ENCODE measurements around the gene FADS3. TPM values are rescaled to one million over a fixed set of nuclear protein-coding genes. Genes with fewer than 3 reads are reported as not detected.

FADS3 gene
- total and polyA plus RNA-seq, 9 of the 15 experiments (the other 6 are each of a cell fraction or from before 2014, with no cell fraction given): 0.97 to 148 (median 92.7) TPM

DNA sequence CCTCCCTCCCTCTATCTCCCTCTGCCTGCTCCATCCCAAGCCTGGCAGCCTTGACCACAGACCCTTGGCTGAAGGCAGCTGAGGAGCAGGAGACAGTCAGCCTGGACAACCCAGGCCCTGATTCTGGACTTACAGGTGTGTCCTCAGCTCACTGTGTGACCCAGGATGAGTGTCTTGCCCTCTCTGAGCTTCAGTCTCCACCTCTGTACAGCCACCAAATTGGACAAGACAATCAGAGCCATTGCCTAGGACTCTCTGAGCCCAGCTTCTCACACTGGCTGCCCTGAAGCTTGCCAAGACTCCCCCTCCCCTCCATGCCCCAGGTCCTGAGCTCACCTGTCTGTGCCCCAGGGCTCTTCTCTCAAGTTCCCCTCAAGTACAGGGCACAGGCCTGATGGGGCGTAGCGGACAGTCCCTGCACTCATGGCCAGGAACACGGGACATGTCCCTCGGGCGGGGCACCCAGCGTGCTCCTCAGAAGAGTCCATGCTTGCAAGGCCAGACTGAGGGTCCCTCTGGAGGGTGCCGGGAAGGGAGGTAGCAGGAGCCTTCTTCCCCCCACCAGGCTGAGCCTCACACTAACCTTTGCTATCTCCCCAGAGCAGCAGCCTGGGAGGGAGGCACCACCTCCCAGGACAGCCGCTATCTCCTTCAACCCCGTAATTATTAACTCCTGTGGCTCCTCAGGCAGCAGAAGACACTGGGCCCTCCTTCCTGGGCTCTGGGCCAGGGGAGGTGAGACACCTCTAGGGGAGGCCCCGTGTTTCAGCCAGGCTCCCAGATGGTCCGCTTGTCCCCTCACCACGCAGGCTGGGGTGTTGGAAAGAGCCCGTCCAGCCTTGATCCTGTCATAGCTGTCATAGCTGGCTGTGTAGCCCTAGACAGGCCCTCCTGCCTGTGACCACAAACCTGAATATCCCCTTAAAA is 28.6 kb upstream of the FADS3 start (continued):
- TF ChIP-seq NUFIP1 (IDR thresholded peaks at IDR 0.05; ENCODE audit: partially characterized antibody) (no peak), U2AF2 (optimal IDR thresholded peaks at IDR 0.05; ENCODE audit: low read depth, low read length) (no peak), SREBF1 (IDR thresholded peaks at IDR 0.05; ENCODE audit: borderline replicate concordance, low read depth, low read length) (no peak), ZNF24 (IDR thresholded peaks at IDR 0.05) (no peak), MEIS2 (IDR thresholded peaks at IDR 0.05; ENCODE audit: partially characterized antibody) (peak; percentile 65), NR2C2 (CRISPR knock-in tag; IDR thresholded peaks at IDR 0.05) (no peak; the same call in 1 of the 2 replicates), NR2C2 (tag; IDR thresholded peaks at IDR 0.05) (no peak), SRSF1 (IDR thresholded peaks at IDR 0.05; ENCODE audit: low read depth, low read length) (no peak), ZNF263 (CRISPR knock-in tag; IDR thresholded peaks at IDR 0.05; ENCODE audit: borderline replicate concordance) (peak; percentile 60), NR2C1 (IDR thresholded peaks at IDR 0.05) (0 out of 2 replicates have a peak, but pooled peaks have one; percentile 33), NR2C1 (tag; IDR thresholded peaks at IDR 0.05) (peak; percentile 21; the same call in 1 of the 2 replicates), KLF13 (tag; IDR thresholded peaks at IDR 0.05; ENCODE audit: borderline replicate concordance, low read depth) (no peak), RBM25 (IDR thresholded peaks at IDR 0.05; ENCODE audit: low read depth, low read length, severe bottlenecking) (peak; percentile 94), ZNF57 (CRISPR knock-in tag; IDR thresholded peaks at IDR 0.05) (no peak), MYBL2 (IDR thresholded peaks at IDR 0.05; ENCODE audit: low read depth) (no peak), MYBL2 (CRISPR knock-in tag; IDR thresholded peaks at IDR 0.05; ENCODE audit: borderline replicate concordance) (no peak), SUPT5H (IDR thresholded peaks at IDR 0.05) (no peak), NCOA2 (IDR thresholded peaks at IDR 0.05; ENCODE audit: partially characterized antibody in 2 of 2) (no peak)
- TF ChIP-seq, protein P1, sequence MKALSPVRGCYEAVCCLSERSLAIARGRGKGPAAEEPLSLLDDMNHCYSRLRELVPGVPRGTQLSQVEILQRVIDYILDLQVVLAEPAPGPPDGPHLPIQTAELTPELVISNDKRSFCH (CRISPR knock-in tag; IDR thresholded peaks at IDR 0.05): no peak
- TF ChIP-seq, protein P1 (tag; IDR thresholded peaks at IDR 0.05): peak; percentile 75; the same call in 1 of the 2 replicates
- TF ChIP-seq, protein P2, sequence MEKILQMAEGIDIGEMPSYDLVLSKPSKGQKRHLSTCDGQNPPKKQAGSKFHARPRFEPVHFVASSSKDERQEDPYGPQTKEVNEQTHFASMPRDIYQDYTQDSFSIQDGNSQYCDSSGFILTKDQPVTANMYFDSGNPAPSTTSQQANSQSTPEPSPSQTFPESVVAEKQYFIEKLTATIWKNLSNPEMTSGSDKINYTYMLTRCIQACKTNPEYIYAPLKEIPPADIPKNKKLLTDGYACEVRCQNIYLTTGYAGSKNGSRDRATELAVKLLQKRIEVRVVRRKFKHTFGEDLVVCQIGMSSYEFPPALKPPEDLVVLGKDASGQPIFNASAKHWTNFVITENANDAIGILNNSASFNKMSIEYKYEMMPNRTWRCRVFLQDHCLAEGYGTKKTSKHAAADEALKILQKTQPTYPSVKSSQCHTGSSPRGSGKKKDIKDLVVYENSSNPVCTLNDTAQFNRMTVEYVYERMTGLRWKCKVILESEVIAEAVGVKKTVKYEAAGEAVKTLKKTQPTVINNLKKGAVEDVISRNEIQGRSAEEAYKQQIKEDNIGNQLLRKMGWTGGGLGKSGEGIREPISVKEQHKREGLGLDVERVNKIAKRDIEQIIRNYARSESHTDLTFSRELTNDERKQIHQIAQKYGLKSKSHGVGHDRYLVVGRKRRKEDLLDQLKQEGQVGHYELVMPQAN (IDR thresholded peaks at IDR 0.05; ENCODE audit: borderline replicate concordance): no peak; the same call in none of the 2 replicates
- TF ChIP-seq, protein P3, sequence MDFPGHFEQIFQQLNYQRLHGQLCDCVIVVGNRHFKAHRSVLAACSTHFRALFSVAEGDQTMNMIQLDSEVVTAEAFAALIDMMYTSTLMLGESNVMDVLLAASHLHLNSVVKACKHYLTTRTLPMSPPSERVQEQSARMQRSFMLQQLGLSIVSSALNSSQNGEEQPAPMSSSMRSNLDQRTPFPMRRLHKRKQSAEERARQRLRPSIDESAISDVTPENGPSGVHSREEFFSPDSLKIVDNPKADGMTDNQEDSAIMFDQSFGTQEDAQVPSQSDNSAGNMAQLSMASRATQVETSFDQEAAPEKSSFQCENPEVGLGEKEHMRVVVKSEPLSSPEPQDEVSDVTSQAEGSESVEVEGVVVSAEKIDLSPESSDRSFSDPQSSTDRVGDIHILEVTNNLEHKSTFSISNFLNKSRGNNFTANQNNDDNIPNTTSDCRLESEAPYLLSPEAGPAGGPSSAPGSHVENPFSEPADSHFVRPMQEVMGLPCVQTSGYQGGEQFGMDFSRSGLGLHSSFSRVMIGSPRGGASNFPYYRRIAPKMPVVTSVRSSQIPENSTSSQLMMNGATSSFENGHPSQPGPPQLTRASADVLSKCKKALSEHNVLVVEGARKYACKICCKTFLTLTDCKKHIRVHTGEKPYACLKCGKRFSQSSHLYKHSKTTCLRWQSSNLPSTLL (IDR thresholded peaks at IDR 0.05): peak; percentile 78
- TF ChIP-seq, protein P4, sequence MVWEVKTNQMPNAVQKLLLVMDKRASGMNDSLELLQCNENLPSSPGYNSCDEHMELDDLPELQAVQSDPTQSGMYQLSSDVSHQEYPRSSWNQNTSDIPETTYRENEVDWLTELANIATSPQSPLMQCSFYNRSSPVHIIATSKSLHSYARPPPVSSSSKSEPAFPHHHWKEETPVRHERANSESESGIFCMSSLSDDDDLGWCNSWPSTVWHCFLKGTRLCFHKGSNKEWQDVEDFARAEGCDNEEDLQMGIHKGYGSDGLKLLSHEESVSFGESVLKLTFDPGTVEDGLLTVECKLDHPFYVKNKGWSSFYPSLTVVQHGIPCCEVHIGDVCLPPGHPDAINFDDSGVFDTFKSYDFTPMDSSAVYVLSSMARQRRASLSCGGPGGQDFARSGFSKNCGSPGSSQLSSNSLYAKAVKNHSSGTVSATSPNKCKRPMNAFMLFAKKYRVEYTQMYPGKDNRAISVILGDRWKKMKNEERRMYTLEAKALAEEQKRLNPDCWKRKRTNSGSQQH (CRISPR knock-in tag; IDR thresholded peaks at IDR 0.05): no peak

Data from K562 (cell line).